Esophagus squamous epithelium (tissue), 4 donors: ENCODE data around the gene SCUBE2.

ENCODE experiments used
- POLR2A ChIP-seq, 4 donors: fragments of 450-650 bp; IDR thresholded peaks; one replicate each; pipeline ENCODE4 v1.6.1; 2017; ENCODE audit warnings: antibody characterized with exemption in 4 of 4, mild to moderate bottlenecking in 4 of 4, moderate library complexity in 3 of 4
- TF ChIP-seq, protein P1 (sequence below), 6 experiments: fragments of 450-650 bp in 4 of 6; fragments of 200-600 bp in 2 of 6; sonication (generic) in 2 of 6; IDR thresholded peaks; one replicate each; pipeline ENCODE4 v1.5.1; 2016 to 2019; ENCODE audit warnings: antibody characterized with exemption in 6 of 6, mild to moderate bottlenecking in 4 of 6, moderate library complexity in 4 of 6

DNA sequence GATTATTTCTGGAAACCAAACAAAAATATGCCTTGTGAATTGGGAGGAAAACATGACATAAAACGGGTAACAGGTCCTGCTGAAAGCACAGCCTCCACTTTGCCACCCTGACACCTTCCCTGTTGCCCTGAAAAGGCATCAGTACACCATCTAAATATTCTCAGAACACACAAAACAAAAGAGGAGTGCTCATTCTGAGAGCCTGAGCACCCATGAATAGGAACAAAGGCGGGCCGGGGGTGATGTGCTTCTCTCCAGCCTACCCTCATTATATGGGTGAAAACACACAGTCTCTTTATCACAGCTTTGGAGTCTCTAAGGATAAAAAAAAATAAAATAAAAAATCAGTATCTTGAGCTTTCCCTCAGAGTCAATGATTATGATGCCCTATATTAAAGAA, 19.7 kb downstream of the SCUBE2 start:
- TF ChIP-seq, protein P1, sequence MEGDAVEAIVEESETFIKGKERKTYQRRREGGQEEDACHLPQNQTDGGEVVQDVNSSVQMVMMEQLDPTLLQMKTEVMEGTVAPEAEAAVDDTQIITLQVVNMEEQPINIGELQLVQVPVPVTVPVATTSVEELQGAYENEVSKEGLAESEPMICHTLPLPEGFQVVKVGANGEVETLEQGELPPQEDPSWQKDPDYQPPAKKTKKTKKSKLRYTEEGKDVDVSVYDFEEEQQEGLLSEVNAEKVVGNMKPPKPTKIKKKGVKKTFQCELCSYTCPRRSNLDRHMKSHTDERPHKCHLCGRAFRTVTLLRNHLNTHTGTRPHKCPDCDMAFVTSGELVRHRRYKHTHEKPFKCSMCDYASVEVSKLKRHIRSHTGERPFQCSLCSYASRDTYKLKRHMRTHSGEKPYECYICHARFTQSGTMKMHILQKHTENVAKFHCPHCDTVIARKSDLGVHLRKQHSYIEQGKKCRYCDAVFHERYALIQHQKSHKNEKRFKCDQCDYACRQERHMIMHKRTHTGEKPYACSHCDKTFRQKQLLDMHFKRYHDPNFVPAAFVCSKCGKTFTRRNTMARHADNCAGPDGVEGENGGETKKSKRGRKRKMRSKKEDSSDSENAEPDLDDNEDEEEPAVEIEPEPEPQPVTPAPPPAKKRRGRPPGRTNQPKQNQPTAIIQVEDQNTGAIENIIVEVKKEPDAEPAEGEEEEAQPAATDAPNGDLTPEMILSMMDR (IDR thresholded peaks at IDR 0.05): no peak
- TF ChIP-seq POLR2A (IDR thresholded peaks at IDR 0.05): no peak
